HepG2 (cell line): ENCODE measurements around the gene TAF1D. TPM values are rescaled to one million over a fixed set of nuclear protein-coding genes. Genes with fewer than 3 reads are reported as not detected.

Source experiments
- ATAC-seq: fragments of 200-7000 bp; cut with Tn5 transposase; 3 replicates; pipeline ENCODE4 v1.9.1; 2020; ENCODE audit warnings: mild to moderate bottlenecking, moderate library complexity
- BruUV-seq: library from RNA; stranded (reverse); fragments of 400-500 nt; replicated peaks from 2 replicates; lab custom pipeline; 2021; lab: Mats Ljungman, UMichigan
- CTCF ChIA-PET: fragments of 300-600 bp; formaldehyde crosslinking; extraction: SDS; loops from one replicate; lab custom pipeline; 2021; ENCODE audit warnings: low total read pairs, inconsistent platforms, low intra/inter-chr PET ratio; lab: Yijun Ruan, JAX
- POLR2A ChIA-PET: fragments of 350-600 bp; sonication (Branson Sonifier 250); formaldehyde crosslinking; loops from one replicate; lab custom pipeline; 2020; ENCODE audit warnings: antibody characterized with exemption, inconsistent platforms; lab: Yijun Ruan, JAX
- DNase-seq: peaks from one replicate; pipeline ENCODE4 v3.0.0-alpha.2; 2015; ENCODE audit warnings: low spot score
- FAIRE-seq: peaks from 3 replicates; lab custom pipeline; 2011; peaks lifted over from hg19 to GRCh38; lab: Jason Lieb, UNC
- H2AFZ ChIP-seq: one replicate; pipeline ENCODE4 v1.6.1; 2011; ENCODE audit warnings: low read length, inconsistent platforms
- H3K27ac ChIP-seq: fragments of 300-600 bp; 3 replicates; pipeline ENCODE4 v1.8.0; 2011; ENCODE audit warnings: mixed run types, mild to moderate bottlenecking, mixed read lengths, low read length, inconsistent platforms; ENCODE audit not compliant: insufficient read depth; ENCODE audit errors: extremely low read length
- H3K27me3 ChIP-seq, 2 experiments: fragments of 200-600 bp in 1 of 2; 2 replicates in 1 of 2; 3 replicates in 1 of 2; pipeline versions ENCODE4 v1.6.0 to v1.8.0; 2011; ENCODE audit warnings: low read length in 2 of 2, mild to moderate bottlenecking in 2 of 2, moderate library complexity in 2 of 2, inconsistent platforms in 1 of 2; ENCODE audit not compliant: insufficient read depth in 2 of 2, control insufficient read depth in 1 of 2
- H3K36me3 ChIP-seq, 2 experiments: fragments of 200-600 bp in 1 of 2; replicated peaks in 1 of 2; 2 replicates in 1 of 2; 3 replicates in 1 of 2; pipeline versions ENCODE4 v1.5.1 to v1.8.0; 2011; ENCODE audit warnings: low read length in 2 of 2, inconsistent platforms in 1 of 2; ENCODE audit not compliant: insufficient read depth in 2 of 2, control insufficient read depth in 1 of 2
- H3K4me1 ChIP-seq: 2 replicates; pipeline ENCODE4 v1.5.1; 2012; ENCODE audit warnings: low read length, inconsistent platforms; ENCODE audit not compliant: insufficient read depth
- H3K4me2 ChIP-seq: 2 replicates; pipeline ENCODE4 v1.6.0; 2011; ENCODE audit warnings: low read depth, low read length, inconsistent platforms
- H3K4me3 ChIP-seq, 3 experiments: fragments of 200-600 bp in 1 of 3; sonication (generic), shearing (Covaris generic) in 1 of 3; replicated peaks in 1 of 3; 2 replicates each; pipeline ENCODE4 v1.5.1; 2011 to 2016; ENCODE audit warnings: low read length in 3 of 3, inconsistent platforms in 2 of 3, low read depth in 2 of 3, mild to moderate bottlenecking in 2 of 3, control low read depth in 1 of 3, mixed read lengths in 1 of 3; ENCODE audit not compliant: insufficient read depth in 1 of 3
- H3K79me2 ChIP-seq: one replicate; pipeline ENCODE4 v1.6.1; 2011; ENCODE audit warnings: low read length, inconsistent platforms; ENCODE audit not compliant: insufficient read depth
- H3K9ac ChIP-seq: 2 replicates; pipeline ENCODE4 v1.6.0; 2011; ENCODE audit warnings: mild to moderate bottlenecking, low read depth, low read length, inconsistent platforms; ENCODE audit not compliant: insufficient read depth
- H3K9me3 ChIP-seq: 2 replicates; pipeline ENCODE4 v1.5.1; 2012; ENCODE audit warnings: mild to moderate bottlenecking, low read length
- H4K20me1 ChIP-seq: 2 replicates; pipeline ENCODE4 v1.6.0; 2011; ENCODE audit warnings: inconsistent platforms, mild to moderate bottlenecking, low read length, moderate library complexity; ENCODE audit not compliant: insufficient read depth
- AGO2 ChIP-seq: fragments of 200-400 bp; formaldehyde crosslinking; optimal IDR thresholded peaks from 2 replicates; pipeline ENCODE3; 2017; ENCODE audit warnings: mild to moderate bottlenecking, low read depth, low read length, moderate library complexity
- GFI1 ChIP-seq: sonication (generic); formaldehyde crosslinking; IDR thresholded peaks from 2 replicates; pipeline ENCODE4 v1.5.0; 2020; ENCODE audit warnings: missing genetic modification reagents, mild to moderate bottlenecking, borderline replicate concordance
- GLI4 ChIP-seq: sonication (generic); formaldehyde crosslinking; IDR thresholded peaks from 2 replicates; pipeline ENCODE4 v1.5.1; 2020; ENCODE audit warnings: missing genetic modification reagents, mild to moderate bottlenecking, moderate library complexity, borderline replicate concordance
- NR2F1 ChIP-seq, 2 experiments: fragments of 450-650 bp in 1 of 2; formaldehyde crosslinking in 1 of 2; IDR thresholded peaks; 2 replicates each; pipeline versions ENCODE4 v1.5.0 to v1.6.1; 2016 to 2020; ENCODE audit warnings: mild to moderate bottlenecking in 1 of 2, missing compliant biosample characterization in 1 of 2, missing genetic modification reagents in 1 of 2, moderate library complexity in 1 of 2
- POLR2AphosphoS5 ChIP-seq: IDR thresholded peaks from 2 replicates; pipeline ENCODE4 v1.6.1; 2012; ENCODE audit warnings: low read depth, low read length
- SOX6 ChIP-seq, 2 experiments: fragments of 450-650 bp in 1 of 2; sonication (generic) in 1 of 2; formaldehyde crosslinking in 1 of 2; IDR thresholded peaks; 2 replicates each; pipeline versions ENCODE4 v1.4.0 to v1.6.1; 2017 to 2020; ENCODE audit warnings: antibody characterized with exemption in 1 of 2, mild to moderate bottlenecking in 1 of 2, missing genetic modification reagents in 1 of 2
- SRSF4 ChIP-seq: fragments of 200-400 bp; formaldehyde crosslinking; IDR thresholded peaks from one replicate; pipeline ENCODE4 v1.6.1; 2018; ENCODE audit warnings: mild to moderate bottlenecking, low read depth, low read length, moderate library complexity; ENCODE audit not compliant: poor library complexity, severe bottlenecking
- SSRP1 ChIP-seq: IDR thresholded peaks from 2 replicates; pipeline ENCODE4 v1.6.1; 2016; ENCODE audit warnings: control low read depth
- ZNF20 ChIP-seq: sonication (generic); formaldehyde crosslinking; IDR thresholded peaks from 2 replicates; pipeline ENCODE4 v1.4.0; 2020; ENCODE audit warnings: mild to moderate bottlenecking, moderate library complexity, missing genetic modification reagents
- ZNF569 ChIP-seq: sonication (generic); formaldehyde crosslinking; IDR thresholded peaks from 2 replicates; pipeline ENCODE4 v1.5.0; 2020; ENCODE audit warnings: mild to moderate bottlenecking, missing genetic modification reagents, moderate library complexity, borderline replicate concordance
- WGBS: methylation state at CpG from one replicate; pipeline ENCODE4 v1.1.6; 2017; ENCODE audit warnings: low lambda C conversion rate; 5-methylcytosine and 5-hydroxymethylcytosine counted together
- in situ Hi-C: cut with HindIII; loops from 2 replicates; pipeline ENCODE4 v1.10.0; 2017; ENCODE audit warnings: low pct_unique_long_range_greater_than_20kb; ENCODE audit not compliant: extremely low pct_ligation_motif_present
- intact Hi-C: fragments of 100-400 bp; cut with micrococcal nuclease; formaldehyde crosslinking; loops from one replicate; pipeline ENCODE4 v1.10.0; 2022; ENCODE audit not compliant: unreplicated experiment
- polyA plus RNA-seq, 8 experiments: library from polyadenylated mRNA; depleted of rRNA in 3 of 8; stranded (reverse) in 7 of 8; unstranded in 1 of 8; fragments of >200 nt; fragmentation: Illumina TruSeq in 4 of 8; extraction: Trizol in 4 of 8; gene quantifications; 2 replicates each; pipeline versions ENCODE4 v1.2.1 to v1.2.3, GENCODE V29; 2011 to 2016; ENCODE audit warnings: low read depth in 4 of 8, missing spikeins in 1 of 8, mixed read lengths in 1 of 8; ENCODE audit not compliant: insufficient read depth in 1 of 8
- total RNA-seq, 5 experiments: library from RNA; depleted of rRNA; stranded (reverse); fragments of >200 nt; fragmentation: Illumina TruSeq; extraction: Trizol; gene quantifications; 2 replicates each; pipeline ENCODE4 v1.2.3, GENCODE V29; 2016; ENCODE audit warnings: low read depth in 1 of 5
- TF ChIP-seq, protein P1 (sequence below): sonication (generic); formaldehyde crosslinking; IDR thresholded peaks from 2 replicates; pipeline ENCODE4 v1.4.0; 2020; ENCODE audit warnings: missing genetic modification reagents, borderline replicate concordance
- TF ChIP-seq, protein P2 (sequence below), 2 experiments: fragments of 450-650 bp in 1 of 2; sonication (generic) in 1 of 2; formaldehyde crosslinking in 1 of 2; IDR thresholded peaks; 2 replicates each; pipeline versions ENCODE4 v1.6.1 to v1.8.0; 2016 to 2022; ENCODE audit warnings: antibody characterized with exemption in 1 of 2, mild to moderate bottlenecking in 1 of 2, missing genetic modification reagents in 1 of 2

TAF1D gene
- total and polyA plus RNA-seq, 2 of the 13 experiments (the other 11 are each of a cell fraction or from before 2014, with no cell fraction given) = 132 to 207 TPM

DNA sequence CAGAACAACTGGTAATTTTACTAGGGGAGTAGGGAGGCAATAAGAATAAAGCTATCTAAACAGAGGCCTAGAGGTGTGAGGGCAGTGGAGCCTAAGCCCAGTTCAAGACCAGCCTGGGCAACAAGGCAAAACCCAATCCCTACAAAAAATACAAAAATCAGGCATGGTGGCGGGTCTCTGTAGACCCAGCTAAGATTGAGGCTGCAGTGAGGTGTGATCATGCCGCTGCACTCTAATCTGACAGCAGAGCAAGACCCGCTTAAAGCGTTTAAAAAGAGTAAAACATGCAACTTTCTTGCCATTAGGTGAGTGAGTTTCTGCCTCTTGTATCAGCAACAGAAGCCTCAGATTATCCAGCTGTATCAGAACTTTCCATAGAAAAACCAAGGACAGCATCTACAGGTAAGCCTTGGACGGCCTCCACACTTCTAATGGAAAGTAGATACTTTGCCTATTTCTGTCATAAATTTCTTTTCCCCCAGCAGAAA lies 12.1 kb downstream of the TAF1D start (continued):
- TF ChIP-seq, protein P1, sequence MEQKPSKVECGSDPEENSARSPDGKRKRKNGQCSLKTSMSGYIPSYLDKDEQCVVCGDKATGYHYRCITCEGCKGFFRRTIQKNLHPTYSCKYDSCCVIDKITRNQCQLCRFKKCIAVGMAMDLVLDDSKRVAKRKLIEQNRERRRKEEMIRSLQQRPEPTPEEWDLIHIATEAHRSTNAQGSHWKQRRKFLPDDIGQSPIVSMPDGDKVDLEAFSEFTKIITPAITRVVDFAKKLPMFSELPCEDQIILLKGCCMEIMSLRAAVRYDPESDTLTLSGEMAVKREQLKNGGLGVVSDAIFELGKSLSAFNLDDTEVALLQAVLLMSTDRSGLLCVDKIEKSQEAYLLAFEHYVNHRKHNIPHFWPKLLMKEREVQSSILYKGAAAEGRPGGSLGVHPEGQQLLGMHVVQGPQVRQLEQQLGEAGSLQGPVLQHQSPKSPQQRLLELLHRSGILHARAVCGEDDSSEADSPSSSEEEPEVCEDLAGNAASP (CRISPR knock-in tag) = no peak
- no peak for TF ChIP-seq NR2F1 (CRISPR knock-in tag; IDR thresholded peaks at IDR 0.05)

DNA sequence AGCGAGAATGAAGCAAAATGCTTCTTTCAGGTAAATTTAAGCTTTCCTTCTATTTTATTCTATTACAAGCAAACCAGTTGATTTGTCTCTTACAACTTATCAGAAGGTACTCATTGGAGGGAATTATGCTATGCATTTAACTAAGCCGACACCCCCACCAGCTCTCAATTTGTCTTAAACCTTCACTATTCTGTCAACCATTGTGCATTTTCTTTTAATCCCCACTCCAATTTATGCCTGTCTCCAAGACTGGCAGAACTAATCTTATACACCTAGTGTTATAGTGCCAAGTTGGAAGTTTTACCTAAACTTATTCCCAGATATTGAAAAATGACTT lies 12.5 kb downstream of the TAF1D start:
- H3K36me3 ChIP-seq = peaks cover 0 to 38% of the 10 kb centered on the region in 2 experiments; a peak in 4 of 5 replicates
- no peak overlapping the region for H2AFZ ChIP-seq
- H3K9ac ChIP-seq = no peak overlapping the region
- H3K79me2 ChIP-seq = no peaks in the 10 kb centered on the region
- peak overlapping the region; percentile 3 for H3K27ac ChIP-seq
- DNase-seq (no peak), ATAC-seq (peak; percentile 4), FAIRE-seq (no peak)
- POLR2A ChIA-PET = interaction anchor here (1.7 to 5.8 kb wide), 3 partner anchors 9 to 55 kb away, joined by 6 to 59 read pairs (median 6); partner anchors contain the start of genes C11orf54, MED17 and TAF1D
- H3K9me3 ChIP-seq = no peaks in the 10 kb centered on the region
- in situ Hi-C loops (no loop called here), intact Hi-C loops (no loop called here)
- H3K4me1 ChIP-seq = peaks cover 19% of the 10 kb centered on the region
- BruUV-seq = no TSS peak
- 97% methylated on average over 2 of the region's 2 CpGs for WGBS
- CTCF ChIA-PET = no interaction called here
- no peak overlapping the region for H3K4me2 ChIP-seq
- no peaks in the 10 kb centered on the region for H3K27me3 ChIP-seq
- peaks cover 39% of the 10 kb centered on the region for H4K20me1 ChIP-seq
- H3K4me3 ChIP-seq = no peak overlapping the region
- TF ChIP-seq ZNF569 (no peak), GLI4 (CRISPR knock-in tag) (no peak), GFI1 (no peak), SRSF4 (peak; percentile 37), AGO2 (peak; percentile 91), POLR2AphosphoS5 (peak; percentile 53), SOX6 (IDR thresholded peaks at IDR 0.05) (no peak), SOX6 (CRISPR knock-in tag; IDR thresholded peaks at IDR 0.05) (no peak), ZNF20 (CRISPR knock-in tag) (no peak), SSRP1 (peak; percentile 32; the same call in 1 of the 2 replicates)
- TF ChIP-seq, protein P2, sequence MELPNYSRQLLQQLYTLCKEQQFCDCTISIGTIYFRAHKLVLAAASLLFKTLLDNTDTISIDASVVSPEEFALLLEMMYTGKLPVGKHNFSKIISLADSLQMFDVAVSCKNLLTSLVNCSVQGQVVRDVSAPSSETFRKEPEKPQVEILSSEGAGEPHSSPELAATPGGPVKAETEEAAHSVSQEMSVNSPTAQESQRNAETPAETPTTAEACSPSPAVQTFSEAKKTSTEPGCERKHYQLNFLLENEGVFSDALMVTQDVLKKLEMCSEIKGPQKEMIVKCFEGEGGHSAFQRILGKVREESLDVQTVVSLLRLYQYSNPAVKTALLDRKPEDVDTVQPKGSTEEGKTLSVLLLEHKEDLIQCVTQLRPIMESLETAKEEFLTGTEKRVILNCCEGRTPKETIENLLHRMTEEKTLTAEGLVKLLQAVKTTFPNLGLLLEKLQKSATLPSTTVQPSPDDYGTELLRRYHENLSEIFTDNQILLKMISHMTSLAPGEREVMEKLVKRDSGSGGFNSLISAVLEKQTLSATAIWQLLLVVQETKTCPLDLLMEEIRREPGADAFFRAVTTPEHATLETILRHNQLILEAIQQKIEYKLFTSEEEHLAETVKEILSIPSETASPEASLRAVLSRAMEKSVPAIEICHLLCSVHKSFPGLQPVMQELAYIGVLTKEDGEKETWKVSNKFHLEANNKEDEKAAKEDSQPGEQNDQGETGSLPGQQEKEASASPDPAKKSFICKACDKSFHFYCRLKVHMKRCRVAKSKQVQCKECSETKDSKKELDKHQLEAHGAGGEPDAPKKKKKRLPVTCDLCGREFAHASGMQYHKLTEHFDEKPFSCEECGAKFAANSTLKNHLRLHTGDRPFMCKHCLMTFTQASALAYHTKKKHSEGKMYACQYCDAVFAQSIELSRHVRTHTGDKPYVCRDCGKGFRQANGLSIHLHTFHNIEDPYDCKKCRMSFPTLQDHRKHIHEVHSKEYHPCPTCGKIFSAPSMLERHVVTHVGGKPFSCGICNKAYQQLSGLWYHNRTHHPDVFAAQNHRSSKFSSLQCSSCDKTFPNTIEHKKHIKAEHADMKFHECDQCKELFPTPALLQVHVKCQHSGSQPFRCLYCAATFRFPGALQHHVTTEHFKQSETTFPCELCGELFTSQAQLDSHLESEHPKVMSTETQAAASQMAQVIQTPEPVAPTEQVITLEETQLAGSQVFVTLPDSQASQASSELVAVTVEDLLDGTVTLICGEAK (IDR thresholded peaks at IDR 0.05) = no peak
- TF ChIP-seq, protein P2 (CRISPR knock-in tag; IDR thresholded peaks at IDR 0.05) = no peak
